Measurements from ENCODE around the gene KRT7. TPM values are rescaled to one million over a fixed set of nuclear protein-coding genes. Genes with fewer than 3 reads are reported as not detected.
"Not testable (repeated sequence)": the region's sequence is repeated elsewhere in the genome, so short reads cannot be mapped to it uniquely, and the experiment has no call there.

KRT7 gene
- total RNA-seq, 2 experiments from 2014 or later = 3.4 to 3.9 TPM

GRCh38 chr12:52285172-52285745 lies 52.2 kb downstream of the KRT7 start:
- ChIA-PET POLR2A (no interaction called here), CTCF (interaction anchor here (0.5 to 1.4 kb wide), 6 partner anchors 10 to 126 kb away, joined by 3 to 4 read pairs (median 3); no protein-coding TSS in a partner anchor)
- Mint-ChIP-seq H3K27me3 (peaks cover 6% of the 10 kb centered on the region), H3K4me3 (no peak overlapping the region), H3K36me3 (ENCODE audit: low read depth) (no peaks in the 10 kb centered on the region), H3K9me3 (ENCODE audit: low read depth) (no peaks in the 10 kb centered on the region), H3K4me1 (no peaks in the 10 kb centered on the region), H3K27ac (no peak overlapping the region)
- intact Hi-C loops (cut with DNase I, micrococcal nuclease) = no loop called here
- ATAC-seq (no peak), DNase-seq (no peak)

- no peaks in the 10 kb centered on the region for H3K4me1 Mint-ChIP-seq
- intact Hi-C loops (cut with DNase I, micrococcal nuclease) = no loop called here
- H3K27me3 Mint-ChIP-seq = peaks cover 6% of the 10 kb centered on the region
- no peak overlapping the region for H3K4me3 Mint-ChIP-seq
- POLR2A ChIA-PET = no interaction called here
- H3K9me3 Mint-ChIP-seq (ENCODE audit: low read depth) = no peaks in the 10 kb centered on the region
- DNase-seq = no peak
- CTCF ChIA-PET = interaction anchor here (0.6 to 1.4 kb wide), 4 partner anchors 32 to 700 kb away, joined by 3 to 4 read pairs (median 3); no protein-coding TSS in a partner anchor
- H3K36me3 Mint-ChIP-seq (ENCODE audit: low read depth) = no peaks in the 10 kb centered on the region
- no peak for ATAC-seq
- no peak overlapping the region for H3K27ac Mint-ChIP-seq
Observed at GRCh38 chr12:52285851-52286530, 52.9 kb downstream of the KRT7 start.

GRCh38 chr12:52286857-52287785 lies 54.1 kb downstream of the KRT7 start:
- CTCF ChIA-PET = interaction anchor here (0.6 to 1.4 kb wide), 2 partner anchors 101 to 118 kb away, joined by 3 to 4 read pairs; no protein-coding TSS in a partner anchor
- DNase-seq, H3K4me1 Mint-ChIP-seq: not testable (repeated sequence)

GRCh38 chr12:52287816-52288805 lies 55.1 kb downstream of the KRT7 start:
- H3K27me3 Mint-ChIP-seq; H3K27ac Mint-ChIP-seq; H3K4me1 Mint-ChIP-seq; H3K36me3 Mint-ChIP-seq (ENCODE audit: low read depth); H3K9me3 Mint-ChIP-seq (ENCODE audit: low read depth); intact Hi-C loops (cut with DNase I, micrococcal nuclease); DNase-seq; H3K4me3 Mint-ChIP-seq; CTCF ChIA-PET; POLR2A ChIA-PET: not testable (repeated sequence)
- ATAC-seq = peak; percentile 55

More at GRCh38 chr12:52286857-52287785, 54.1 kb downstream of the KRT7 start:
- H3K4me3 Mint-ChIP-seq; intact Hi-C loops (cut with DNase I, micrococcal nuclease); H3K9me3 Mint-ChIP-seq (ENCODE audit: low read depth); H3K27ac Mint-ChIP-seq; POLR2A ChIA-PET; H3K27me3 Mint-ChIP-seq; ATAC-seq; H3K36me3 Mint-ChIP-seq (ENCODE audit: low read depth): not testable (repeated sequence)

- H3K4me3 Mint-ChIP-seq; H3K27me3 Mint-ChIP-seq; H3K4me1 Mint-ChIP-seq; DNase-seq; H3K36me3 Mint-ChIP-seq (ENCODE audit: low read depth); H3K27ac Mint-ChIP-seq; CTCF ChIA-PET; H3K9me3 Mint-ChIP-seq (ENCODE audit: low read depth); POLR2A ChIA-PET; ATAC-seq; intact Hi-C loops (cut with DNase I, micrococcal nuclease): not testable (repeated sequence)
Observed at GRCh38 chr12:52290483-52291134, 57.6 kb downstream of the KRT7 start.

- H3K27me3 Mint-ChIP-seq = peaks cover 7% of the 10 kb centered on the region
- H3K4me3 Mint-ChIP-seq = no peak within 1 kb of the TSS
- ATAC-seq (no peak), DNase-seq (no peak)
- H3K9me3 Mint-ChIP-seq (ENCODE audit: low read depth) = no peaks in the 10 kb centered on the region
- ChIA-PET CTCF (no interaction called here), POLR2A (no interaction called here)
- H3K36me3 Mint-ChIP-seq (ENCODE audit: low read depth) = no peaks in the 10 kb centered on the region
- H3K27ac Mint-ChIP-seq = no peak within 1 kb of the TSS
- intact Hi-C loops (cut with DNase I, micrococcal nuclease) = no loop called here
- no peaks in the 10 kb centered on the region for H3K4me1 Mint-ChIP-seq
Observed at GRCh38 chr12:52291267-52291935, 58.4 kb downstream of the KRT7 start, which contains the start of gene KRT81. Gene KRT81 (minus strand): TSS chr12:52291534. CDS start chr12:52291465, 69 bp downstream.

- Mint-ChIP-seq H3K27ac (no peak overlapping the region), H3K4me3 (no peak overlapping the region), H3K27me3 (peaks cover 11% of the 10 kb centered on the region), H3K36me3 (ENCODE audit: low read depth) (no peaks in the 10 kb centered on the region), H3K9me3 (ENCODE audit: low read depth) (no peaks in the 10 kb centered on the region), H3K4me1 (no peaks in the 10 kb centered on the region)
- ChIA-PET POLR2A (no interaction called here), CTCF (interaction anchor here (0.7 to 2.4 kb wide), 7 partner anchors 12 to 171 kb away, joined by 3 to 10 read pairs (median 3); no protein-coding TSS in a partner anchor)
- intact Hi-C loops (cut with DNase I, micrococcal nuclease) = no loop called here
- DNase-seq = no peak
- no peak for ATAC-seq
Observed at GRCh38 chr12:52293926-52294325, 60.9 kb downstream of the KRT7 start.

- Mint-ChIP-seq H3K9me3 (ENCODE audit: low read depth) (no peaks in the 10 kb centered on the region), H3K4me1 (no peaks in the 10 kb centered on the region), H3K27me3 (peaks cover 16% of the 10 kb centered on the region), H3K4me3 (no peak overlapping the region), H3K27ac (no peak overlapping the region), H3K36me3 (ENCODE audit: low read depth) (no peaks in the 10 kb centered on the region)
- POLR2A ChIA-PET = no interaction called here
- CTCF ChIA-PET = interaction anchor here (0.6 to 1.4 kb wide), 6 partner anchors 14 to 172 kb away, joined by 3 to 7 read pairs (median 4); no protein-coding TSS in a partner anchor
- intact Hi-C loops (cut with DNase I, micrococcal nuclease) = no loop called here
- ATAC-seq (no peak), DNase-seq (no peak)
Observed at GRCh38 chr12:52294803-52295202, 61.8 kb downstream of the KRT7 start.

- intact Hi-C loops (cut with DNase I, micrococcal nuclease) = no loop called here
- ChIA-PET CTCF (interaction anchor here (1.3 to 1.4 kb wide), 2 partner anchors 16 to 32 kb away, joined by 6 to 7 read pairs; no protein-coding TSS in a partner anchor), POLR2A (no interaction called here)
- Mint-ChIP-seq H3K4me3 (no peak overlapping the region), H3K36me3 (ENCODE audit: low read depth) (no peaks in the 10 kb centered on the region), H3K4me1 (no peaks in the 10 kb centered on the region), H3K27me3 (peaks cover 16% of the 10 kb centered on the region), H3K9me3 (ENCODE audit: low read depth) (no peaks in the 10 kb centered on the region), H3K27ac (no peak overlapping the region)
- no peak for DNase-seq
- ATAC-seq = no peak
Observed at GRCh38 chr12:52295663-52296062, 62.6 kb downstream of the KRT7 start.
